Retinal pigment epithelial cell (primary cell): ENCODE results near the gene TBC1D20.

Source experiments
- DNase-seq: peaks from one replicate; pipeline ENCODE4 v3.0.0-alpha.2; 2010; ENCODE audit warnings: low read depth
- H3K4me3 ChIP-seq: 2 replicates; pipeline ENCODE4 v1.5.1; 2011; ENCODE audit warnings: mild to moderate bottlenecking, low read length, control low read depth, moderate library complexity
- CTCF ChIP-seq: conservative IDR thresholded peaks from 2 replicates; pipeline ENCODE4 v1.5.1; 2011; ENCODE audit warnings: low read depth, low read length, control low read depth, inconsistent platforms

TBC1D20 gene

GRCh38 chr20:434661-435419 is 27.5 kb downstream of the TBC1D20 start:
- no peak for TF ChIP-seq CTCF
- no peak overlapping the region for H3K4me3 ChIP-seq
- no peak for DNase-seq

- no peak for DNase-seq
- no peak overlapping the region for H3K4me3 ChIP-seq
- no peak for TF ChIP-seq CTCF
Observed at GRCh38 chr20:434221-434620, 28.1 kb downstream of the TBC1D20 start.

- no peak for DNase-seq
Observed at GRCh38 chr20:433300-433975, 28.9 kb downstream of the TBC1D20 start.

GRCh38 chr20:432677-433299 is 29.5 kb downstream of the TBC1D20 start:
- no peak overlapping the region for H3K4me3 ChIP-seq
- DNase-seq, result no peak
- no peak for TF ChIP-seq CTCF

More at GRCh38 chr20:433300-433975, 28.9 kb downstream of the TBC1D20 start:
- no peak for TF ChIP-seq CTCF
- no peak overlapping the region for H3K4me3 ChIP-seq

GRCh38 chr20:432208-432607 is 30.1 kb downstream of the TBC1D20 start:
- no peak overlapping the region for H3K4me3 ChIP-seq
- DNase-seq, result no peak
- no peak for TF ChIP-seq CTCF

- TF ChIP-seq CTCF, result peak; percentile 83
- DNase-seq, result peak; percentile 58
- H3K4me3 ChIP-seq, result no peak overlapping the region
Observed at GRCh38 chr20:431012-431904, 31.1 kb downstream of the TBC1D20 start.
